Measurements from ENCODE around the gene NEK10.

NEK10 gene

DNA sequence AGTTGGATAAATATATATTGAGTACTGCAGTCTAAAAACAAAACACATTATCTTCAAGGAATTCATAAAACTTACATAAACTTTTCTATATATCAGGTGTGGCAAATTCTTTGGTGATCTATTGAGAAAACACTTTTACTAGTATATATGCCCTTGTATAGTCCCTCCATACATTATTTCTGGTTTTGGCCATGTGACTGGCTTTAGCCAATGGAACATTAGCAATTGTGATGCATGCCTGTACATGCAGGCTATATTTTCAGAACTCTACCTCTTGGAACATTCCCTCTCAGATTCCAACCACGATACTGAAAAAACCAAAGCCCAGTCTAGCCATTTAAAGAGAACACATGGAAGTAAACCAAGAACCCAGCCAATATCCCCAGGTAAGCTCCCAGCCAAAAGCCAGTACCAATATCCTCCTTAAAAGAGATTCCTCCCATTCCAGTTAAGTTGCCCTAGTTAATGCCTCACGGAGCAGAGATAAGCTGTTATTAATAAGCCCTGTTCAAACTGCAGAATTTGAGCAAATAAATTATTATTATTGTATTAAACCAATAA is 152.8 kb downstream of the NEK10 start:
- H3K27me3 Mint-ChIP-seq: no peaks in the 10 kb centered on the region
- ATAC-seq (replicated peaks): no peak
- H3K4me1 Mint-ChIP-seq: no peaks in the 10 kb centered on the region
- H3K36me3 Mint-ChIP-seq: no peaks in the 10 kb centered on the region
- DNase-seq: no peak
- H3K27ac Mint-ChIP-seq: no peak overlapping the region
- no peak overlapping the region for H3K4me3 Mint-ChIP-seq
- peaks cover 0 to 2% of the 10 kb centered on the region in 2 donors for H3K9me3 Mint-ChIP-seq

DNA sequence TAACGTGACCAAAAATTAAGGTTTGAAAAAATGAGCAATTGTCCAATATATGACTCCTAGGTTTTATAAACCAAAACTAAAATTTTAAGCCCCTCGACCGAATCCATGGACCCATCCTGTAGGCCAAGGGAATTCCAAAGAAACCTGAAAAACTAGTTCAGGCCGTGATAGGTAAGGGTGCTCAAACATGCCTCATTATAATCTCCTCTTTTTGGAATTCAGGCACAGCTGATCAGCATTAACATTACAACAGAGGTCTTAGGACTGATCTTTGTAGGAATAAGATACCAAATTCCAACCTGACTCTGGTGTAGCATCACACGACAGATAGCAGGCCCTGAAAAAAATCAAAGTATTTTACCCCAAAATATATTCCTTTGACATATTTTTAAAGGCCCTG is 155.7 kb downstream of the NEK10 start:
- DNase-seq (no peak), ATAC-seq (replicated peaks) (no peak)
- H3K9me3 Mint-ChIP-seq: peaks cover 0 to 2% of the 10 kb centered on the region in 2 donors

DNA sequence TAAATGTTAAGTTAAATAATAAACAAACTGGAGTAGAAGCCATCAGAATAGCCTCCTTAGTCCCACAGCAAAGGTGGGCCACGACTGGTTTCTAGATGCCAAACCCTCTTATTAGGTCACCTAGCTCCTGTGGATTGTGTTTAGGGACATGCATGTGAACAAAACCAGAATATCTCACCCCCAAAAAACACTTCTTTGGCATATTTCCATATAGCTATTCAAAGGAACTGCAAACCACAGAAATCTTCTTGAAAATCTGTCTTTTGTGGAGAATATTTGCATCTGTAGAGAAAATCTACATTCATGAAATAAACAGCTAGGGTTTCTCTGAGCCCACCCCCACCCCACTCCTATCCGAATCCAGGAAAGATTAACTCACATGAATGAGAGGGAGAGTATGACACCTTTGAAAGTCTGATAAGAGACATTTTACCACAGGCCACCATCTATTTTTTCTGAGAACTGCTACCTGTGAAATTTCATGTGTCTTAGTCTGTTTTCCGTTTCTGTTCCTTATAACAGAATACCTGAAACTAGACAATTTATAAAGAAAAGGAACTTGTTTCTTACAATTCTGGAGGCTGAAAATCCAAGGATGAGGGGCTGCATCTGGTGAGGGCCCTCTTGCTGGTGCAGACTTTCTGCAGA is 159.4 kb downstream of the NEK10 start:
- Mint-ChIP-seq H3K27me3 (no peaks in the 10 kb centered on the region), H3K4me3 (no peak overlapping the region), H3K9me3 (peaks cover 0 to 1% of the 10 kb centered on the region in 2 donors), H3K36me3 (no peaks in the 10 kb centered on the region), H3K27ac (no peak overlapping the region), H3K4me1 (no peaks in the 10 kb centered on the region)
- ATAC-seq (replicated peaks) (no peak), DNase-seq (no peak)

More for the DNA sequence above, 155.7 kb downstream of the NEK10 start:
- no peaks in the 10 kb centered on the region for H3K4me1 Mint-ChIP-seq
- no peaks in the 10 kb centered on the region for H3K36me3 Mint-ChIP-seq
- H3K27me3 Mint-ChIP-seq: no peaks in the 10 kb centered on the region
- H3K4me3 Mint-ChIP-seq: no peak overlapping the region
- no peak overlapping the region for H3K27ac Mint-ChIP-seq

DNA sequence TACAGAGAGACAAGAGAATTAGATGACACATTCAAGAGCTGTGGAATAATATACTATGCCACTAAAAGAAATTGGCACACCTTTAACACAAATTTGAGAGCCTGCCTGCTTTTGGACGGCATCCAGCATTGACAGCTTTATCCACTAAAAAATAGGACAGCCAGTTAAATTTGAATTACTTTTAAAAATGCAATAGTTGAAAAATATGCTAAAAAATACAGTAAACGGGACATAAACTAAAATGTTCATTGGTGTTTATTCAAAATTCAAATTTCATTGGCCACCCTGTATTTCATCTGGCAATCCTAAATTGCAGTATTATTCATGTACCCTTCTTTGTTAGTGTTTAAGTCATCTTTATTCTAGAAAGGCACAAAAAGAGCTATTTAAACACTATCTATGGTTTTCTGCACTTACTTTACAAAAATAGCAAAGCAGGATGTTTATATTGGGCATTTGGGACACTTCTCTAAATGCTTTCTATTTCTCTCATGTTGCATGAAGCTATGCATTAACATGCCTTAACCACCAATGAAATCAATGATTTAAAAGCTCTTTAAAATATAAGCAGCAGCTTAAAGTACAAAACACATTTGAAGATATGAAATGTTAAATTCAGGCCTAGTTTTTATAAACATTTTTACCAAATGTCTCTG is 160.1 kb downstream of the NEK10 start:
- H3K27me3 Mint-ChIP-seq: no peaks in the 10 kb centered on the region
- no peaks in the 10 kb centered on the region for H3K4me1 Mint-ChIP-seq
- no peaks in the 10 kb centered on the region for H3K36me3 Mint-ChIP-seq
- ATAC-seq (replicated peaks) (no peak), DNase-seq (no peak)
- H3K9me3 Mint-ChIP-seq: peaks cover 0 to 1% of the 10 kb centered on the region in 2 donors
- no peak overlapping the region for H3K4me3 Mint-ChIP-seq
- no peak overlapping the region for H3K27ac Mint-ChIP-seq

DNA sequence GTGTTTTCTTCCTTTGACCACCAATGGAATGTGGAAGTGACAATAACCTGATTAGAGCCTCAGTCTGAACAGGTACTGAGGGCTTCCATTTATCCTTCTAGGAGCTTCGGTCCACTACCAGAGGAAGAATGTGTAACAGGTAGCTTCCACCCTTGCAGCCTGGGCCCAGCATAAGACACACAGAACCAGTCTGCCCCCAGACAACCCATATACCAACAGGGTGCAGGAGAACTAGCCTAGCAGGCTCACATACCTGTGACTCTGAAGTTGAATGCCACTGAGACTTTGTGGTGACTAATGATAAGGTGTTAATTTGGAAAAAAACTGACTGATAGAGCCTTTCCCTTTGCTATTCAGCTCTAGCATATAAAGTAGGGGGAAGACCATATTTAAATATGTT is 166.2 kb downstream of the NEK10 start:
- Mint-ChIP-seq H3K4me3 (no peak overlapping the region), H3K4me1 (no peaks in the 10 kb centered on the region), H3K27me3 (no peaks in the 10 kb centered on the region), H3K36me3 (peaks cover 1% of the 10 kb centered on the region in 2 donors), H3K9me3 (peaks cover 4 to 9% of the 10 kb centered on the region in 2 donors), H3K27ac (no peak overlapping the region)
- ATAC-seq (replicated peaks): no peak
- DNase-seq: no peak

DNA sequence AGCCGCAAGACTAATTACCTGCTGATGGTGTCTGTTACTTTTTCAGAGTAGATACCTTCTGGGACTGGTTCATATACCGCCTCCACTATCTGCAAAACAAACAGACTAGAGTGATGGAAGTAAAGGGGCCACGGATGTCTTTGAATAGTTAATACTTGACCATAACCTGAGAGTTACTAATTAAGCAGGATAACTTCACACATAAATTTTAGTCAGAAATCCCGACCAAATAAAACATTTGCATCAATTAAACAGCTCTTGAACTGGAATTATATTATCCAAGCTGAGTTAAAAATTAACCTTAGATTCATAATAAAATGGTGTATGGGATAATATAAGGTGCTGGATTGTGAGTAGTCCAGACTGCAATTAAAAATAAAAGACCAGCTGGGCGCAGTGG is 167.7 kb downstream of the NEK10 start:
- ATAC-seq (replicated peaks) (no peak), DNase-seq (no peak)
- H3K4me1 Mint-ChIP-seq: no peaks in the 10 kb centered on the region
- peaks cover 1 to 4% of the 10 kb centered on the region in 2 donors for H3K36me3 Mint-ChIP-seq
- H3K4me3 Mint-ChIP-seq: no peak overlapping the region
- H3K27me3 Mint-ChIP-seq: no peaks in the 10 kb centered on the region
- no peak overlapping the region for H3K27ac Mint-ChIP-seq
- H3K9me3 Mint-ChIP-seq: peaks cover 4 to 11% of the 10 kb centered on the region in 2 donors

DNA sequence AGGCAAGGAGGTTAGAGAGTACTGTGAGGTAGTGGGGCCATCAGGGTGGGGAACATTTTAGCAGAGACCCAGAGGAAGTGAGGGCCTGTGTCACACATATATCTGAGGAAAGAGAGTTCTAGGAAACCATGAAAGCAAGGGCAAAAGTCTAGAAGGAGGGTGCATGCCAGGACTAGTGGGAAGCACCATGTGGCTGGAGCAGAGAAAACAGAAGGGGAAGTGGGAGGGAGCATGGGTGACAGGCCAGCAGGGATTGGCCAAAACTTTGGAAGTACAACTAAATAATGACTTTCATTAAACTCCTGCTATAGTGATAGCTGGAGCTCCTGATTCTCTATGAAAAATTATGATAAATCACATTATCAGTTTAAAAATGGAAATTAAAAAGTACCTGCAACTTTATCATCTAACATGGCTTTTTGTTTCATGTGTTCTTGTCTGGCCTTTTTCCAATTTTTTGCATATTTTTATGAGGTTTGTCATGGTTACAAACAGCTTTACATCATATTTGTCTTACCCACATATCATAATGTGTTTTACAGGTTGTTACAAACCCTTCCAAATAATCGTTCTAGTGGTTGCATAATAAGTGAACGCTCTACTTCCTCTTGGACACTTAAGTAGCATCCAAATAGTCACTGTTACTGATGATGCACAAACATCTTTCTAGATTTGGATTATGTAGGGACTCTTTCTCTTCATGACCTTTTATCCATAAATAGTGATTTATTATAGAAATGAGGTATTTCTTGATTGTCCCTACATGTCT is 168.3 kb downstream of the NEK10 start:
- H3K27me3 Mint-ChIP-seq: no peaks in the 10 kb centered on the region
- peaks cover 4 to 12% of the 10 kb centered on the region in 2 donors for H3K9me3 Mint-ChIP-seq
- no peaks in the 10 kb centered on the region for H3K4me1 Mint-ChIP-seq
- peaks cover 1 to 4% of the 10 kb centered on the region in 2 donors for H3K36me3 Mint-ChIP-seq
- ATAC-seq (replicated peaks) (no peak), DNase-seq (no peak)
- H3K27ac Mint-ChIP-seq: no peak overlapping the region
- H3K4me3 Mint-ChIP-seq: no peak overlapping the region

DNA sequence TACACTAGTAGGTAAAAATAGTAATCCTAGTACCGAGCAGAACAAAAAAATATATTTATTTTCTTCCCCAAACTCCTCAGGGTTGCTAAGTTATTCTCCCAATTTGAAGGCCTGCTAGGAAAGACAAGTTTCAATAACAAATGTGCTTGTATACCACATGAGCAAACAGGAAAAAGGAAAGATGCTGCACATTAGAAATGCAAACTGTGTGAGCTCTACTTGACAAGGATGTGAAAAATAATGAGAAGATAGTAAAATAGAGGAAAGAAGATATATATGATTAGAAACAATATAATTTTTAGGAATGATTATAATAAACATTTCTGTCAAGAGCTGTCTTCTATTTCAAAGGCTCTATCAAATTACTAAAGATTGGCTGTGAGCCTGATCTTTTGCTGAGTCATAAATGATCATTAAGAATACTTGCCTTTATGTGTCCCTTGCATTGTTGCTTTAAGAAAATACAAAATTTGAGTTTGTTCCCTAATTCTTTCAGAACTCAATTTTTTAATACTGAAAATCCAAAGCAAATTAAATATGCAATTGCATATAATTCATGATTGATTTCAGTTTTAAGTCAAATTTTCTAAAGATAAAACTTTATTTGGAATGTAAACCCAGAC is 174.2 kb downstream of the NEK10 start:
- Mint-ChIP-seq H3K27me3 (no peaks in the 10 kb centered on the region), H3K36me3 (peaks cover 1 to 4% of the 10 kb centered on the region in 2 donors), H3K27ac (no peak overlapping the region), H3K9me3 (peaks cover 4 to 12% of the 10 kb centered on the region in 2 donors), H3K4me1 (no peaks in the 10 kb centered on the region), H3K4me3 (no peak overlapping the region)
- DNase-seq (no peak), ATAC-seq (replicated peaks) (no peak)

DNA sequence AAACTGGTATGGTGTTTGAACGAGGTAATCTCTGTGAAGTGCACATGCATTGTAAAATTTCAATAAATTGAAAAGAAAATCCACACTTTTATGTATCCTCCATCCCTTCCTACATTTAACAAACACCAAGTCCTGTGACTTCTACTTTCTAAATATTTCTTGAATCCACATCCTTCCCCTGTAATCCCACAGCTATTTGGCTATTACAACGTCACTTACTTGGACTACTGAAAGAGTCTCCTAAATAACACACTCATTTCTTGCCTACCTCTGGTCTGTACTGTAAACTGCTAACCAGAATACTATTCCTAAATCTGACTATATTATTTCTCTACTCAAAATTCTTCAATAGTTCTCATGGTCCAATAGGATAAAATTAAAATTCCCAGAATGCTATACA is 176.1 kb downstream of the NEK10 start:
- Mint-ChIP-seq H3K27ac (no peak overlapping the region), H3K9me3 (peaks cover 0 to 5% of the 10 kb centered on the region in 2 donors), H3K4me3 (no peak overlapping the region), H3K36me3 (peaks cover 1 to 4% of the 10 kb centered on the region in 2 donors), H3K27me3 (no peaks in the 10 kb centered on the region), H3K4me1 (no peaks in the 10 kb centered on the region)
- DNase-seq: no peak
- ATAC-seq (replicated peaks): no peak

DNA sequence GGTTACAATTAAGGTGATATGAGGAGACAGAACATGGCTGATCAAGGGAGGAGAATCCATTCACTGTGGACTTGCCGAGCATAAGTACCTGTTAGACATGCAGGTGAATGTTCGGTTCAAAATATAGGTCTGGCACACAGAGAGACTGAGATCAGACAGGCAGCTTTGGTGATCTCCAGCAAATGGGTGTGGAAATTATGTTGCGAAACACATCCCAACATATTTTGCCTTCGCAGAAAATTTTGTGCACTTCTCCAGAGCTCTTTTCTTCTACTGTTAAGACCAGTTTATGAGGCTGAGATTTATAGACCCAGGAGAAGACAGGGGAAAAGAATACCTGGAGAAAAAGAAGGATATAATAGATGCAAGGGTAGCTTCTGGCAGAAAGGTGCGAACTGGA is 183.2 kb downstream of the NEK10 start:
- Mint-ChIP-seq H3K36me3 (no peaks in the 10 kb centered on the region), H3K9me3 (no peaks in the 10 kb centered on the region), H3K27me3 (no peaks in the 10 kb centered on the region), H3K4me1 (no peaks in the 10 kb centered on the region), H3K4me3 (no peak overlapping the region), H3K27ac (no peak overlapping the region)
- ATAC-seq (replicated peaks) (no peak), DNase-seq (no peak)

DNA sequence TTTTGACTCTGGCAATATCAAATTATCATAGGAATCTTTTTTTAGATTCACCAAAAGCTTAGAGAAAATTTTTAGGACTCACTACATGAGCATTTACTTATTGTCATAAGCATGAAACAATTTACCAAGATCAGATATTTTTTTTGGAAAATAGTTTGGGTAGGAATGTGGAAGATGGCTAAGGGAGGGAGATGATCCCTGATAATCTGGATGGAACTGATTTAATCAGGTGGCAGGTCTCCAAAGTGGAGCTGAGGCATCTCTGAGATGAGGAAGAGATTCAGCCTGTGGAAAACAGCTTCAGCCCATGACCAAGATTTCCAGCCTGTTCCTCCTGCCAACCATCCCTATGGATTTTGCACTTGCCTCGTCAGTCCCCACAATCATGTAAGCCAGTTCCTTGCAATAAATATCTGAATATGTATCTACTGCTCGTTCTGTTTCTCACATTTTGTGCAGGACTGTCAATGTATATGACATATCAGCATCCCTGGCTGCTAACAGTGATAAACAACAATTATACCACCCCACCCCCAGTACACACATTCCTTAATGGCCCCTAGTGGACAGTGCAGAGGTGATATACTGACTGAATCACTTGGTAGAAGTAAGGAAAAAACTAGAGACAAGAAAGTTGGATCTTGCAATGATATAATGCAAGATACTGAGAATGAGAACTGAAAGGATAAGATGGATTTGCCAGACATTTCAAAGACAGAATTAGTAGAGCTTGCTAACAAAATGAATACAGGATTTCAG is 183.8 kb downstream of the NEK10 start:
- H3K27me3 Mint-ChIP-seq: no peaks in the 10 kb centered on the region
- no peak overlapping the region for H3K4me3 Mint-ChIP-seq
- no peak for DNase-seq
- H3K4me1 Mint-ChIP-seq: no peaks in the 10 kb centered on the region
- no peaks in the 10 kb centered on the region for H3K9me3 Mint-ChIP-seq
- no peak overlapping the region for H3K27ac Mint-ChIP-seq
- H3K36me3 Mint-ChIP-seq: no peaks in the 10 kb centered on the region
- no peak for ATAC-seq (replicated peaks)

DNA sequence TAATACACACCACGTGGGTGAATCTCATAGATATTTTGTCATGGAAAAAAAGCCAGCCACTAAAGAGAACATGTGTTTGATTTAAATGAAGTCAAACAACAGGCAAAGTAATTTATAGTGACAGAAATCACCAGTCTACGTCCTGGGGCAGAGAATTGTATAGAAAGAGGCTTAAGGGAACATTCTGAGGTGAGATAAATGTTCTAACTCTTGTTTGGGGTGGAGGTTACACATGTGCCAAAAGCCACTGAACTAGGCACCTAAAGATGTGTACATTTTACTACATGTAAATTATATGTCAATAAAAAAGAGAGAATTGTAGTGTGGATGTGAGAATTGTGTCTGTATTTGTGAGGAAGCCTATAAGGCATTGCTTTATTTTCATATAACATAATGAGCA is 184.9 kb downstream of the NEK10 start:
- no peak overlapping the region for H3K4me3 Mint-ChIP-seq
- H3K27ac Mint-ChIP-seq: no peak overlapping the region
- no peak for DNase-seq
- no peaks in the 10 kb centered on the region for H3K36me3 Mint-ChIP-seq
- H3K4me1 Mint-ChIP-seq: no peaks in the 10 kb centered on the region
- H3K9me3 Mint-ChIP-seq: no peaks in the 10 kb centered on the region
- no peak for ATAC-seq (replicated peaks)
- no peaks in the 10 kb centered on the region for H3K27me3 Mint-ChIP-seq

DNA sequence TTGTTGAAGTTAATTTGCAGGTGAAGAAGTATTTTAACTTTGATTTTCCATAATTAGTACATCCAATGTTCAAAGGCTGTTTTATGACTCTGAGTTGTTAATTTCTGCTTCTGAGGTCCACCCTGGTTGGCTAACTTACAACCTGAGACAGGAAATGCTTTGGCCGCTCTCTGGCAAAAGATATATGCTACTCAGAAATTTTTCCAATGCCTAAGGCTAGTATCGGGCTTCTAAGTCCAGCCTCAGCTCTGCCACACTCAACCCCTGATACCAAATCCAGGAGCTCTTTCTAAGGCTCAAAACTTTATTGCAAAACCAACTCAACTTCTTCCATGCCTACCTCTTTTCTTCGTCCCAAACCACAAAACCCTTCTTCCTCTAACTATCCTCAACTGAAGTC is 192.9 kb downstream of the NEK10 start:
- H3K36me3 Mint-ChIP-seq: no peaks in the 10 kb centered on the region
- DNase-seq (no peak), ATAC-seq (replicated peaks) (no peak)
- no peaks in the 10 kb centered on the region for H3K4me1 Mint-ChIP-seq
- no peaks in the 10 kb centered on the region for H3K9me3 Mint-ChIP-seq
- no peaks in the 10 kb centered on the region for H3K27me3 Mint-ChIP-seq
- H3K27ac Mint-ChIP-seq: no peak overlapping the region
- no peak overlapping the region for H3K4me3 Mint-ChIP-seq

DNA sequence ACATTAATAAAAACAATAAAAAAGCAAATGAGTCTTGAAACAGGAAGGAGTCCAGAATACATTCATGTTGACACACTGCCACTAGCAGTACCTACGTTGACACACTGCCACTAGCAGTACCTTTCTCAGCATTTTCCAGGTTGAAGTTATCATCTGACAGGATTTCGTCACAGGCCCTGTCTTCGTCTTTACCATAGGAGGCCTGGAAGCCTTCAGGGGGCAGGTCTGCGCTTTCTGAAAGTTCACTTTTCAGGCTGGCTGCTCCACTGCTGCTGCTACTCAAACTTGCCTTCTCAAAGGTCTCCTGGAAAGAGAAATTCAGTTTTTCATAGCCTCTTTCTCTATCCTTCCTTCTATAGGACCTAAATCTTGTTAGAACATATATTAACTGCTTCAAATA is 194.7 kb downstream of the NEK10 start:
- Mint-ChIP-seq H3K27ac (no peak overlapping the region), H3K27me3 (no peaks in the 10 kb centered on the region), H3K4me3 (no peak overlapping the region), H3K4me1 (peaks cover 3% of the 10 kb centered on the region in 2 donors), H3K9me3 (peaks cover 0 to 2% of the 10 kb centered on the region in 2 donors), H3K36me3 (no peaks in the 10 kb centered on the region)
- no peak for ATAC-seq (replicated peaks)
- no peak for DNase-seq
